Activated T-cell treated with anti-CD3 and anti-CD28 coated beads for 24 hours (primary cell): ENCODE measurements around the gene CCDC174.
"Not testable (repeated sequence)": the region's sequence is repeated elsewhere in the genome, so short reads cannot be mapped to it uniquely, and the experiment has no call there.

ENCODE experiments used
- DNase-seq: peaks from one replicate; pipeline ENCODE4 v3.0.0-alpha.2; 2020; ENCODE audit warnings: low read depth

CCDC174 gene

DNA sequence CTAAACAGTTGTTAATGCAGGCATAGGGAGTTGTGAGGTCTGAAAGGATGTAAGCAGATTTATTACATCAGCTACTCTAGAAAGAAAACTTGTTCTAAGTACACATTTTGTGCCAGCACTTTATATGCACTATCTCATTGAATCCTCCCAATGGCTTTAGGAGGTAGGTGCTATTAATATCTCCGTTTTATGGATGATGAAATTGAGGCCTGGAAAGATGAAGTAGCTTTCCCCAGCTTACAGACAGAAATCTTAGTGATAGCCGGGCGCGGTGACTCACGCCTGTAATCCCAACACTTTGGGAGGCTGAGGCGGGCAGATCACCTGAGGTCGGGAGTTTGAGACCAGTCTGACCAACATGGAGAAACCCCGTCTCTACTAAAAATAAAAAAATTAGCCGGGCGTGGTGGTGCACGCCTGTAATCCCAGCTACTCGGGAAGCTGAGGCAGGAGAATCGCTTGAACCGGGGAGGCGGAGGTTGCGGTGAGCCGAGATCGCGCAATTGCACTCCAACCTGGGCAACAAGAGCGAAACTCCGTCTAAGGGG lies 872 bp downstream of the CCDC174 start:
- not testable (repeated sequence) for DNase-seq

DNA sequence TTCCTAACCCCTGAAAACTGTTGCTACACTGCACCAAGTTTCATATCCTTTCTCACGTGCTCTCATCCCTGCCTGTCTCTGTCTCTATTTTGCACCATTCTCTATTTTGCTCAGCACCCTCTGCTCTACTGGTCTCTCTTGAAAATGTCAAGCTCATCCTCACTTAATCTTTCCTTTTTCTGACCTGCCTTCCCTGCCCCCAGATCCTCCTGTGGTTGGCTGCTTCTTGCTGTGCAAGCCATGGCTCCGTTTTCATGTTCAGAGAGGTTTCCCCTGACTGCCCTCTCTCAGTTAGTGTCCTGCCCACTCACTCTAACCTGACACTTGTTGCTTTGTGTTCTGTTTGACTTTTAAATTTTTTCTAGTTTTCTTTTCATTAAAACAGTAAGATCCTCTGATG lies 6.0 kb downstream of the CCDC174 start:
- no peak for DNase-seq

DNA sequence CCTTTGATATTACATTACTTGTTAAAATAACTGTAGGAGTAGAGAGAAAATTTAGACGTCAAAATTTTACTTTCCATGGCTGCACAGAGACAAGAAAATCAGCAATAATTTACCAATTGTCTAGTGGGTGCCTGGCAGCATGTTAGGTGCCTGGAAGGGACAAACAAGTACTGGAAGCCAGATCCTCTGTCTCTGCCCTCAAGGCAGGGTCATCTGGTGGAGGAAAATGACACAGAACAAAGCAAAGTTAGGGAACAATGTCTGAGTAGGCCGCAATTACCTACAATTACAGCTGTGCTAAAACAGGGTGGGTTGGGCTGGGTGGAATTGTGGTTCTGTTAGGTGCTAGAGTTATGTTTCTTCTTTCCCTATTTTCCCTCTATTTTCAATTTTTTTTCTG lies 7.4 kb downstream of the CCDC174 start:
- DNase-seq, result no peak

DNA sequence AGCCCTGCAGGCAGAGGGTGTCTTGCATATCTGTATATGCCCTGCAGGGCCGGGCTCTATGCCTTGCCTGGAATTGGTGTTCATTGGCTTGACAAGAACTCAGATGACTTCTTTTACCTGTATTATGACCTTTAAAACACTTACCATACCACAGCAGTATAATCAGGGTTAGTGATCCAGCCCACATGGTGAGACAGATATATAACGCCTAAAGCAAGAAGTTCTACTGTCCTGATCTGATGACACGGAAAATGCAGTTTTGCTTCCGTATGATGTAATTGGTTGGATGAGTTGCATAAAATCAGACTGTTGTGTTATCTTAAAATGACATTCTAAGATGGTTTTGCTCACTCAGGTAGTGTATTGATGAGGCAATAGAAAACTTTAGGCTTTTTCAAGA lies 9.4 kb downstream of the CCDC174 start:
- no peak for DNase-seq

DNA sequence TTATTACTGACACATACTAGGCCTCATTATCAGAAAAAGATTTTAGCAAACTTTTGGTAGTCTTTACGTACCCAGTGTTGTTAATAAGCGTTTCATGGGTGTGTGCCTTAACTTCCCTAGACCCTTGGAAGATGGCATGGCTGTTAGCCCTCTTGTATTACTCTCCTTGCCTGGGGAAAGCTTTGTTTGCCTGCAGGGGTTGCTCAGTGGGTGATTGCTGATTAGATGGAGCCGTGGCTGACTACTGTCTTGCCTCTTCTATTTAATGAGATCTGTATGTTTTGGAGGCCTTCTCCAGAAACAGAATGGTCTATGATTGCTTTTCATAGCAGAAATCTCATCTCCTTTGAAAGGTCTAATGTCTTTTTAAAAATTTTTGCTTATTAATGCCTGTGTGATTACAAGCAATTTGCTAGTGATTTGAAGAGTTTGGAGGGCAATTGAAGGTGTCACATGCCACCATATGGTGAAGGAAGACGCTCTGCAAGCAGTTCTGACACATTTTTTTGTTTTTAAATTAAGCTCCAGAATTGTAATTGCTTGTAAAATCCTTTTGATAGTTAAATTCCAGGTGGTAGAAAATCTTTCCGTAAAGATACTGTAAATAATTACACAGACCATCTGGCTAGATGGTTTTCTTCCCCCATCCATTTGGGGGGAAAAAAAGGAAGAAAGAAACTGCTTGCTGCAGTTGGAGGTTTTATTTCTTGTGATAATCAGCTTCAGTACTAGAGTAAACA lies 12.0 kb downstream of the CCDC174 start:
- DNase-seq, result no peak

DNA sequence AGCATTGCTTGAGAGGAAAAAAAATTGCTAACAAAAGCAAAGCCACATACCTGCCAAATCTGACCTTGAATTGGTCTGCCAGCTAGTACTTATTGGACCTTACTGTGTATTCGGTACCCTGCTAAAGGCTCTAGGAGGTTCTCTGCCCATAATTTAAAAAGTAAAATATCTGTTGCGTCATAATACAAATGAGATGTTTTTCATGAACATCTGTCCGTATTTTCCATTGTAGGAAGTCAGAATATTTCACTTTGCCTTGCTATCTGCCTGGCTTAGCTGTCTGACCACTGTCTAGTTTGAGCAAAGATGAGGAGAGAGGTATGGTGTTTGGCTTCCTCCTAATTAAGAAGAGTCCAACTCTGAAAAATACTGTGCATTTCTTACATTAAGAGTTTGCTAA lies 12.6 kb downstream of the CCDC174 start:
- DNase-seq, result no peak

DNA sequence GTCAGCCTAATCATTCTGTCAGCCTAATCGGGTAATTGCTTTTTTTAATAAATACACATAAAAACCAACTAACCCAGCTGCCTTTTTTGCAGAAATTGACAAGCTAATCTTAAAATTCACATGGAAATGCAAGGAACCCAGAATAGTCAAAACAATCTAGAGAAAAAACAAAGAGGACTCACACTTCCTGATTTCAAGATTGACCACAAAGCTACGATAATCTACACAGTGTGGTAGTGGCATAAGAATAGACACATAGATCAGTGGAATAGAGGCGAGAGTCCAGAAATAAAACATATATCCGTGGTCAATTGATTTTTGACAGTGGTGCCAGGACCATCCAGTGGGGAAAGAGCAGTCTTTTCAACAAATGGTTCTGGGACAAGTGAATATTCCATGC lies 21.0 kb downstream of the CCDC174 start:
- no peak for DNase-seq

DNA sequence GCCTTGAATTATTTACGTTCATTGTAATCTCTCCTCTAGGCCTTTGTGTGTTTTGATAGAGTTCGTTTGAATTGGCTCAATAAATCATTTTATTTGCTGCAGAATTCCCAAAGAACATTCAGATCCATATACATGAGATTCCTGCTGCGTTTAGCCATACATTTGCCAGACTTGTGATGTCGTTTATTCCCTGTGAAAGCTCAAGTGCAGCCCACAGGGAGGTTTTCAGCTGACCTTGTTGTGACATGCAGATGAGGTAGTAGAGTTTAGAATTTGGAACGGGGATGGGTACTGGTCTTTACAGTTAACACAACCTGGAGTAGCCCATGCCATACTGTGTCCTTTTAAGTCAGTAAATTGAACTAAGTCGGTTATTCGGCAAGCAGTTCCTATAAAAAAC lies 23.3 kb downstream of the CCDC174 start, which contains the start of gene C3orf20:
C3orf20 (plus strand) TSS at position 301 of the 400 bp plus-strand sequence. CDS start 7,573 bp downstream, outside the sequence.
- no peak for DNase-seq

DNA sequence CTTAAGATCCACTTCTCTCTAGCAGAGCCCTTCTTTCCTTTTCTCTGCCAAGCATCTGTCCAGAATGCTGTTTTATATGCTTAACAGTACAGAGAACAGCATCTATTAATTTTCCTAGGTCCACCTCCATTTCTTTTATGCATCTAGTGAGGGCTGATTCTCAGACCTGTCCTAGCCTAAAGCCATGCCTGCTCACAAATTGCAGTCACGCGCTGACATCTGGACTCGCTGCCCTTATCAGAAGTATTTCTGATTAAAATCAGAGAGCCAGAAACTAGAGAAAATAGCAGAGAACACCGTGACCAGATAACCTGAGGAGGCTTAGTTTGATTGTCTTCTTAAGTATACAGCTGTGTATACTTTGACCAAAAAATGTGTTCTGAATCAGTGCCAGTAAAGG lies 25.3 kb downstream of the CCDC174 start:
- no peak for DNase-seq

DNA sequence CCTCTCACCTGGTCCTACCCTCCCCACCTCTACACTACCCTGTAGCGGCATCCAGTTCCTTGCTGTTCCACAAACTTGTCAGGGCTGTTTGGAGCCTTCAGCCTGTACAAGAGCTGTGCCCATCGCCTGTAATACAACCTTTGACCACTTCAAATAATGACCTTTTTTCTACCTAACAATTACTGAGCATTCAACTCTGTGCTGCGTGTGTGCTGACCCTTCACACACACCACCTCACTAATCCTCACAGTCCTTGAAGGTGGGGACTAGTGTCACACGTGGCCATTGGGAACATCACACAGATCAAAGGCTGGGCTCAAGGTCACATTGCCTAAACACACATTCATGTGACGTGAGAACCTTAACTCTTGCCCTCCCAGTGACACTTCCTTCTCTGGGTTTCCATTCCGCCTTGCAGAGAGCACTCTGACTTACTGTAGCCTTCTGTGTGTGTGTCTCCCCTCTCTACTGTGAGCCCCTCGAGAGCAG lies 26.5 kb downstream of the CCDC174 start:
- DNase-seq, result no peak

DNA sequence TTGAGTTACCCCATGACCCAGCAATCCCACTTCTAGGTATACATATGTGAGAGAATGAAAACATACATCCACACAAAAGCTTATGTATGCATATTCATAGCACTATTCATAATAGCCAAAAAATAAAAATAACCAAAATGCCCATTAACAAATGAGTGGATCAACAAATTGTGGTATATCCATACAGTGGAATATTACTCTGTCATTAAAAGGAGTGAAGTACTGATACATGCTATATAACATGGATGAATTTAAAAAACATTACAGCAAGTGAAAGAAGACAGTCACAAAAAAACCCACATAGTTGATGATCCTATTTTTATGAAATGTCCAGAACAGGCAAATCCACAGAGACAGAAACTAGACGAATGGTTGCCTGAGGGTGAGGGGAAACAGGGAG lies 28.6 kb downstream of the CCDC174 start:
- no peak for DNase-seq

DNA sequence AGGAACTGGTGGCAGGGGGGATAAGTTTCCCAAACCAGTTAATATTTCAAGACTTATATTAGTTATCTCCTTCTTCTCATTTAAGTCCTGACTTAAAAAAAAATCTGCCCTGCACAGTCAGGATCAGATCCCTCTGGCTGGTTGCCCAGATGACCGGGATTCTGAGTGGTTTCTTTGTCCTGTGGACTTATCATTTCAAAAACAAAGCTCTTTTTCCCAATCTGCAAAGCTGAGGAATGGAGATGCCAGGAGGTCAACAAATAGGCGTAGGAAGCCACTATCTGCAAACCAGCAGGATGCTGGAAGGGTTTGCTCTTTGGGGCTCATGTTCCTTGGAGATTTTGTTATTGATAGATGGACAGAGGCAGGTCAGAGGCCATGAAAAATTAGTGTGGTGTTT lies 29.2 kb downstream of the CCDC174 start:
- DNase-seq, result no peak

DNA sequence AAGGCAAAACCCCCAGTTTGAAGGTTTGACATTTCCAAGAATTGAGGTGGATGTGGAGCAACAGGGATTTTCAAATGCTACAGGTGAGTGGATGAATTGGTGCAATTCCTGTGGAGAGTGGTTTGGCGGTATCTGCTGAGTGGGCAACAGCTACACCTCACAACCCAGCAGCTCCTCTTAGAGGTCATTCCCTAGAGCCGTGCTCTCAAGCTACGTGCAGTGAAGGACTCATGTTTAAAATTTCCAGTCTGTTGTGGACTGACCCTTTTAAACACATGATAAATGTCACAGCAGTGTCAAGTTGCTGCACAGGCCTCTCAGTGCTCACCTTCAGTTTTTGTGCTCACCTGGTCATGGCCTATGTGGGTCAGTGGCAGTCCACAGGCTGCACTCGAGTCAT lies 32.9 kb downstream of the CCDC174 start:
- no peak for DNase-seq

DNA sequence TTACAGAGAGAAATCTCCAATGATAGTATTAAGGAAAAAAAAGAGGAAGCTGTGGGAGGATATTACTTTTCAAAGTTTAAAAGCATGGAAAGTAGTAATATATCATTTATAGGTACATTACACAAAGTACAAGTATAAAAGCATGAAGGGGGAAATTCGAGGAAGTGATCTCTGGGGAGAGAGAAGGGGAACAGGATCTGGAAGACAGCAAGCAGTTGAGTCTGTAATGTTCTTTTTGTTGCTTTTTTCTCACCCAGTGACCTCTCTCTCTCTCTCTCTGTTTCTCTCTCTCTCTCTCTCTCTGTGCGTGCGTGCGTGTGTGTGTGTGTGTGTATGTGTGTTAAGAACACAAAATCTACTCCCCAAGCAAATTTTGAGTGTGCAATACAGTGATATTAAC lies 33.6 kb downstream of the CCDC174 start:
- DNase-seq, result no peak

DNA sequence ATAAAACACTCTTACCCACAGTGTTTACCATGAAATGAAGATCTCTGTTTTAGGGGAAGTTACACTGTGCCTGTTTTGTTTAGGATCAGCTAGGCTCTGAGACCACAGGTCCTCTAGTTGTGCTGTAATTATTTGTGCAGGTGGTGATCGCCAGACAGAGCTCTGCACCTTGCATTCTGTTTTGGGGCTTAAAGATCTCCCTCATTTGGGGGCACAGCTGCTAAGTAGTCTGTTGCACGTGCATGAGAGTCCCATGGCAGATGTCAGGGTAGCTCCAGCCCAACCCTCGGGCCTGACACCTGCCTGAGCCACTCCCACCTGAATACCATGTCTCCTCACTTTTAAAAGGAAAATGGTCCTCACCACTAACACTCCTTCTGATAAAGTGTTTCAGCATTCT lies 35.8 kb downstream of the CCDC174 start:
- DNase-seq, result no peak

DNA sequence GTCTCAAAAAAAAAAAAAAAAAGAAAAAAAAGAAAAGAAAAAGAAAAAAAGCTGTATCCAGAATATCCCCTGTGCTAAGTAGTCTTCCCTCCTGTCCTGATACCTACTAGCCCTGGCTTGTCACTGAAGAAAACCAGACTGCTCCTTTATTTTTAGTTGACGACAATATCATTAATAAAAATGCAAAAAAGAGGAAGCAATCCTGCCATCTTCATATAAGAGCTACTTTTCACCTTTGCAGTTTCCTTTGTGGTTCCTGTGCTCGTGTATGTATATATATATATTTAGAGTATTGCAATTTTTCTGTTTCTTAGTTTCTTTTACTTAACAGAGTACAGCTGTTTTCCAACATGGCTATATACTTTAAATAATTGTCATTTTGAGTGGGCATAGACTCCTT lies 37.0 kb downstream of the CCDC174 start:
- DNase-seq, result no peak

DNA sequence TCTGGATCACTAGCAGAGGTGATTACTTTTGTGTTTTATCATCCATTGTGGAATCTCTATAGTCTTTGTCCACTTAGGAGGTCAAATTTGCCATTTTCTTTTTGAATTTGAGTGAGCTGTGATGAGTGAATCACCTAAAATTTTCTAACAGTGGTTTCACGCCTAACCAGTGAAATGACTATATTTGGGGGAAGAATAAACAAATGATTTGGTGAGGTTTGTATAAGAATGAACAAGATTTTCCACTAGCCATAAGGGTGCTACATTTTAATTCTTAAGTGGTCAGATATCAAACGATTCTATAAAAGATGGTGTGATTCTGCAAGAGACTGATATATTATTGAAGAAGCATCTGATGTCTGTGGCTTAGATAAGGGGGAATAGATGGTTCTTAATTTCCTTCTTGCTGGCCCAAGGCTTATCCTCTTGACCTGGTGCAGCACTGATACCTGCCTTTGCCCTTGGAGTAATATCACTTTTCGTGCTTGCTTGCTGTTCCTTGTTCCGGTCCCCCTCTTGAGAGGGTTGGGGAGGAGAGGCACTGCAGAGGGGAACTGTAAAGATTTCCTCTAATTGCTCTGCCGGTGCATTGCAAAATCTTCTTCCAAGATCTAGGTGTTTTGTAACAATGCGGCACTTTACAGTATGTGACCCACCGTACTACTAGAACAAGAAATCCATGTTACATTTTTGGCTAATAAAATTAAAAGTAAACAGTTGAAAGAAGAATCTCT lies 37.9 kb downstream of the CCDC174 start:
- no peak for DNase-seq

DNA sequence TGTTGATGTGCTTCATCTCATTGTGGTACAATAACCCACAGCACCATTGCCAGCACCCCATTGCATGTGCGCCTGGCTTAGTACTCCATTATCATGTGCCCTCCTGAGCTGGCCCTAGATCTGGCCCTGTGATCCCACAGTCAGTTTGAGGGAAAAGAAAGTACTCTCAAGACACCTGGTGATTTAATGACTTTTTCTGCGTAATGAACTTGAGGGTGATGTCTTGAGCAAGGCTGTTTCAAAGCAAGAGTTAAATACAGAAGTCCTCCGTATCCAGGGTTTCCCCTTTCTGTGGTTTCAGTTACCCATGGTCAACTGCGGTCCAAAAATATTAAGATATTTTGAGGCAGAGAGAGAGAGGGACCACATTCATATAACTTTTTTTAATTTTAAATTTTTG lies 39.7 kb downstream of the CCDC174 start:
- DNase-seq, result no peak

DNA sequence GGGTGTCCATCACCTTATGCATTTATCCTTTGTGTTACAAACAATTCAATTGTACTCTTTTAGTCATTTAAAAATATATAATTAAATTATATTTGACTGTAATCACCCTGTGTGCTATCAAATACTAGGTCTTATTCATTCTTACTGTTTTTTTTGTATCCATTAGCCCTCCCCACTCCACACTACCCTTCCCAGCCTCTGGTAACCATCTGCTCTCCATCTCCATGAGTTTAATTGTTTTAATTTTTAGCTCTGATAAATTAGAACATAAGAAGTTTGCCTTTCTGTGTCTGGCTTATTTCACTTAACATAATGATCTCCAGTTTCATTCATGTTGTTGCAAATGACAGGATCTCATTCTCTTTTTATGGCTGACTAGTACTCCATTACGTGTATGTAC lies 40.2 kb downstream of the CCDC174 start:
- DNase-seq, result no peak

DNA sequence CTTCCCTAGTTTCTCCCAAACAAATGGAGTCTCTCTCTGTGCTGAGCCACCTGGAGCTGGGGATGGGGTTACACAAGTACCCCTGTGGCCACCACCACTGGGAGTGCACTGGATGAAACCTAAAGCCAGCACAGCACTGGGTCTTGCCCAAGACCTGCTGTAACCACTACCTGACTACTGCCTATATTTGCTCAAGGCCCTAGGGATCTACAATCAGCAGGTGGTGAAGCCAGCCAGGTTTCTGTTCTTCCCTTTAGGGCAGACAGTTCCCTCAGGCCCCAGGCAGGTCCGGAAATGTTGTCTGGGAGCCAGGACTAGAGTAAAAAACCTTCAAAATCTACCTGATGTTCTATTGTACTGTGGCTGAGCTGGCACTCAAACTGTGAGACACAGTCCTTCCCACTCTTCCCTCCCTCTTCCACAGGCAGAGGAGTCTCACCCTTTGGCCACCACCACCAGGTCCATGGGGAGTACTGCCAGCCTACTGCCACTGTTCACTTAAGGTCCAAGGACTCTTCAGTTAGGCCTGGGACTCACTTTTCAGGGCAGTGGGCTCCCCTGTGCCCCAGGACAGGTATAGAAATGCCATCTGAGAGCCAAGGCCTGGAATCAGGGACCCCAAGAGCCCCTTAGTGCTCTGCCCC lies 47.2 kb downstream of the CCDC174 start:
- no peak for DNase-seq

DNA sequence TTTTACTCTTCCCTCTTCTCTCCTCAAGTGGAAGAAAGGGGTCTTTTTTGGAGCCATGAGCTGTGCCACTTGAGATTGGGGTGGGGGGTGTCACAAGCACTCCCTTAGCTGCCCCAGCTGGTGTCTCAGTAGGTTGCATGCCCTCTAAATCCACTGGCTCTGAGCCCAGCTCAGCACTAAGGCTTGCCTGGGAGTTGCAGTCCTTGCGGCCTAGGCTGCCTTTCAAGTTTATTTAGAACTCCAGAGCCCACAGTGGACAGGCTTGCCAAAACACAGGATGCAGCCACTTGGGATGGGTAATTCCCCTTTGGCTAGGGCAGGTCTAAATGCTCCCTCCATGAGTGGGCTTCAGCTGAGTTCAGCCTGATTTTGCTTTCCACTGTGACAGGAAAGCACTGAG lies 48.1 kb downstream of the CCDC174 start:
- DNase-seq, result no peak

DNA sequence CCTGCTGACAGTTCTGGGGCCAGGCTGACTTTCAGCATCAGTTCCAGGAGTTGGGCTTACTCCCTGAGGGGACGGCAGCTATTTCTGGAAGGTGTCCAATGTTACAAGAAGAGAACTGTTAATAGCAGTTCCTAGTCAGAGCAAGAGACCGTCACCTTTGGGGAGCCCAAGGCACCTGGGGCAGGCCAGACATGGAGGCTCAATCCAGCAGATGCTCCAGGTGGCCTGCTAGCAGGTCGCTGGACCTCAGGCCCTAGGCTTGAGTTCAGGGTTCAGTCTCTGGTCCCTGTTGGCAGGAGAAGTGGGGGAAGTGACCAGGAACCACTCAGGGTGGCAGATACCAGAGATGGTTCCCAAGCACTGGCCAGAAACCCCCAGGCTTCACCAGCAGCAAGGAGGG lies 49.3 kb downstream of the CCDC174 start:
- no peak for DNase-seq

DNA sequence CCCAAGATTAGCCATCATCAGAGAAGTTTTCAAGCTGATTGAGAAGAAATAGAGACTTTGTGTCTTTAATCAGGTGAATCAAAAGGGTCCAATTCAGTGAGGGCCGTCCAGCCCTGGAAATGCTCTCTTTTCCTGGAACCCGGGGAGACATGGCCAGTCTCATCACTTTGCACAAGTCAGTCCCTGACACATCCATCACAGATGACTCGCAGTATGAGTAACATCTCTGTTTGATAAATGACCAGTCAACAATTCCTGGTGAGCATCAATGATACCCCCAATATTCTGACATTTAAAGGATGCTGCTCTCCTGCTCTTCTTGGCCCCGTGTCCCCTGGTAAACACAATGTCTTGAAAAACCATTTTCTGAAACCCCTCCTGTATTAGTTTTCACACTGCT lies 50.1 kb downstream of the CCDC174 start:
- DNase-seq, result no peak
